Activated T-cell treated with anti-CD3 and anti-CD28 coated beads for 1 hour (primary cell): ENCODE measurements around the gene PPP1R14B.

Source experiments
- DNase-seq: peaks from one replicate; pipeline ENCODE4 v3.0.0-alpha.2; 2020; ENCODE audit warnings: low read depth

PPP1R14B gene, protein sequence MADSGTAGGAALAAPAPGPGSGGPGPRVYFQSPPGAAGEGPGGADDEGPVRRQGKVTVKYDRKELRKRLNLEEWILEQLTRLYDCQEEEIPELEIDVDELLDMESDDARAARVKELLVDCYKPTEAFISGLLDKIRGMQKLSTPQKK

GRCh38 chr11:64246871-64247728 is at the start of gene PPP1R14B:
Gene PPP1R14B (minus strand): TSS chr11:64246943. CDS start chr11:64246673, 270 bp downstream.
- peak; percentile 74 for DNase-seq

DNA sequence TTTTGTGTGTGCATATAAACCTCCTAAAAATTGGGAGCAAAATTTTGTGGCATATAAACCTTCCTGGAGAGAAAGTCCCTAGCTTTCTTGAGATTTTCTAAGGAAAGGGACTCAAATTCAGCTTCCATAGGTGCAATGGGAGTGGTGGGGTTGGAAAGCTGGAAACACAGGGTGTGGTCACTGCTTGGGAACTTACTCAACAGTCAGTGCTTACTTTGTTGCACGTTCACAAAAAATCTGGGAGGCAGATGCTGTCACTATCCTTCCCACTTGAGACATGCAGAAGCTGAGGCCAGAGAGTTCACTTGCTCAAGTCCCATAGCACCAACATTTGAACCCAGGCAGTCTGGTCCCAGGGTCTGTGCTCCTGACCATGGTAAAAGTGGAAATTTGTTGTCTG is 49.5 kb upstream of the PPP1R14B start:
- DNase-seq, result no peak

GRCh38 chr11:64295760-64296159 is 49.0 kb upstream of the PPP1R14B start:
- DNase-seq, result no peak

DNA sequence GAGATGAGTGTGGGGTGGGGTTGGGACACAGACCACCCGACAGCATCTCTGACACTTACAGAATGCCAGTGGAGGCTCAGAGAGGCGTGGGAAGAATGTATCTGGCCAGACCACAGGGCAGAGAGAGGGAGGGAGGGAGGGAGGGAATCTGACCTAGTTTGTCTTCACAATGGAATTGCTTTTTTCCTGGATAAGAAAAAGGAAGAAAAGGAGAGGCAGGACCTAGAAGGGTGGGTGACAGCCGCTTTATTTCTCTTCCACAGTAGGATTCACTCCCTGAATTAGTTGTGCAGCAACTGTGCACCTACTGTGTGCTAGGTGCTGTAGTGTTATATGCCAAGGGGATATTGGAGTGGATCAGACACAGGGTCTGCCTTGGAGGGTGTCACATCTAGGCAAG is 48.0 kb upstream of the PPP1R14B start:
- no peak for DNase-seq

- DNase-seq, result no peak
Measured at GRCh38 chr11:64292460-64293254, 45.9 kb upstream of the PPP1R14B start.

- DNase-seq, result no peak
Measured at GRCh38 chr11:64291752-64292459, 45.2 kb upstream of the PPP1R14B start.

GRCh38 chr11:64291262-64291751 is 44.6 kb upstream of the PPP1R14B start, which contains the start of gene KCNK4:
Gene KCNK4 (plus strand): TSS chr11:64291302. CDS start chr11:64293019, 1,717 bp downstream.
- DNase-seq, result no peak

DNA sequence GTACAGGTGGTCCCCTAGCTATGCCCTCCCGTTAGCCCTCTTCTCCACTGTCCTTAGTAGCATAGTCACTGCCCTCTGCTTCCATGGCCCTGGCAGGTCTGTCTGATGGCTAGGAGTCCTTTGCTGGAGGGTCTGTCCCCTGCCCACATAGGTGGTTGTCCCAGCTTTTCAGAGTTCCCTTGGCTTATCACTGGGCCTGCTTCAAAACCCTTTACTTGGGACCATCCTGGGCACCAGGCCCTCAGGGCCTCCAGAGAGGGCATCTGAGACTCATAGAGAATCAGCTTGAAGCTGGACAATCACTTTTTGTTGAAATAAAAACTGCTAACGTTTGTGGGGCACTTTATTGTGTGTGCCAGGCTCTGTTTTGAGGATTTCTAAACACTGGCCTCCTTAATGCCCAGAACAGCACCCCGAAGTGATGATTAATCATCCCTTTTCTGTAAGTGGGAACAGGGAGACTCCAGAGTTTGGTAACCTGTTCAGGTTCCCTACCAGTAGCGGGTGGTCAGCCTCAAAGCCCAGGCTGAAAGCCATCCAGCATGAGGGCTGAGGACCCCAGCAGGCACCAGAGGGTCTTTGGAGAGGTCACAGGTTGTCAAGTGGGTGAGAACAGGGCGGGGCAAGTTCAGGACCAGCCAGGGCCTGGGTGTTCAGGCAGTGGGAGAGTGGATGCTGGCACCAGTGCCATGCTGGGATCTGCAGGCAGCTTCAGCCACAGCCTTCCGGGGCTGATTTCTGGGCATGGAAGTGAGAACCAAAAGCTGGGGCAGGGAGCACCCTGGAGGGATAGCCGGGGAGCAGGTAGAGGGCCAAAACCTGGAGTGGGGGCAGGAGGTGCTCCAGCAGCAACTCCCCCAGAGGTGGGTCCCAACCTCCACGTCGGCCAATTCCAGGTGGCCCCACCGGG is 43.9 kb upstream of the PPP1R14B start:
- DNase-seq, result no peak

DNA sequence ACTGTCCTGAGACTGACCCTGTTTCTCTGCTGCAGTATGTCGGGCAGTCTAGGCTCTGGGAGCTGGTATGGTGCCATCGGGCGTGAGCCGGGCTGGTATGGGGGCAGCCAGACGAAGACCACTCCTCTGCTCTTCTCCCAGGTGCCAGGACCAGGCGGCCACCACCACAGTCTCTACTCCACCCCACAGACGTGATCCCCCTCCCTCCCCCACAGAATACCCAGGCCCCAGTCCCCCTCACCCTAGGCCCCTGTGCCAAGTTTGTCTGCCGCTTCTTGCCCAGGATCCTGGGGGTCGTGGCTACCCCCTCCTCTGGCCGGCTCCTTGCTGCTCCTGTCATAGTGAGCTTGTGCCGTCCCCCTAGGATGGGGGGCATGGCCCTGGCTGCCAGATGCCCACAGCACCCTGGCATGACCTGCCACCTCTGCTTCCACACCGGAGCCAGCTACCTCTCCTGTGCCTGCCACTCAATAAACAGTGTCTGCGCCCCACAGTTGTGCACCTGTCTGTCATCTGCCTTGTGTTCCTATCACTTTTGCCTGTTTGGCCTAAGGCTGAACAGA is 42.3 kb upstream of the PPP1R14B start:
- DNase-seq, result no peak

GRCh38 chr11:64288353-64288750 is 41.6 kb upstream of the PPP1R14B start:
- no peak for DNase-seq

DNA sequence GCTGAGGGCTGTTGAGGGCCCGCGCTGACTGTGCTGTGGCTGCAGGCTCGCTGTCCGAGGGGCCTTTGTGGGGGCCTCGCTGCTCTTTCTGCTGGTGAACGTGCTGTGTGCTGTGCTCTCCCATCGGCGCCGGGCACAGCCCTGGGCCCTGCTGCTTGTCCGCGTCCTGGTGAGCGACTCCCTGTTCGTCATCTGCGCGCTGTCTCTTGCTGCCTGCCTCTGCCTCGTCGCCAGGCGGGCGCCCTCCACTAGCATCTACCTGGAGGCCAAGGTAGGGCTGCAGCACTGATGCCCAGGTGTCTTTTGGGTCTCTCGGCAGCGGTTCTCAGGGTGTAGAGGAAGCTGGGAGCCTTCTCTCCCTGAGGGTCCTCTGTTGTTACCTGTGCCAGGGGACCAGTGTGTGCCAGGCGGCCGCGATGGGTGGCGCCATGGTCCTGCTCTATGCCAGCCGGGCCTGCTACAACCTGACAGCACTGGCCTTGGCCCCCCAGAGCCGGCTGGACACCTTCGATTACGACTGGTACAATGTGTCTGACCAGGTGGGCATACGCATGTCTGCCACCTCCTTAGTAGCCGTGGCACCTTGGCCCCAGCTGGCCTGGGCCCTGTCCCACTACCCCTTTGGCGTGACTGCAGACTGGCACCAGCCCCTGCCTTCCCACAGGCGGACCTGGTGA is 41.1 kb upstream of the PPP1R14B start:
- DNase-seq, result no peak

DNA sequence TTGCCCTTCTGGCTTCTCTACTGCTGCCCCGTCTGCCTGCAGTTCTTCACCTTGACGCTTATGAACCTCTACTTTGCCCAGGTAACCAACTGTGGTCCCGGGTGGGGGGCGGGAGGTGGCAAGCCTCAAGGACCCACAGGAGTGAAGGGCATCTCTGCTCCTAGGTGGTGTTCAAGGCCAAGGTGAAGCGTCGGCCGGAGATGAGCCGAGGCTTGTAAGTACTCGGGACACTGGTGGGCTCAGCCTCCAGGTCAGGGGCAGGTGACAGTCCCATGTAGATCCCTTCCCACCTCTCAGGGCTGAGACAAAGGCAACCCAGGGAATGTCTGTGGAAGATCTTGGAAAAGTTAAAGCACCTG is 40.0 kb upstream of the PPP1R14B start:
- DNase-seq, result no peak

DNA sequence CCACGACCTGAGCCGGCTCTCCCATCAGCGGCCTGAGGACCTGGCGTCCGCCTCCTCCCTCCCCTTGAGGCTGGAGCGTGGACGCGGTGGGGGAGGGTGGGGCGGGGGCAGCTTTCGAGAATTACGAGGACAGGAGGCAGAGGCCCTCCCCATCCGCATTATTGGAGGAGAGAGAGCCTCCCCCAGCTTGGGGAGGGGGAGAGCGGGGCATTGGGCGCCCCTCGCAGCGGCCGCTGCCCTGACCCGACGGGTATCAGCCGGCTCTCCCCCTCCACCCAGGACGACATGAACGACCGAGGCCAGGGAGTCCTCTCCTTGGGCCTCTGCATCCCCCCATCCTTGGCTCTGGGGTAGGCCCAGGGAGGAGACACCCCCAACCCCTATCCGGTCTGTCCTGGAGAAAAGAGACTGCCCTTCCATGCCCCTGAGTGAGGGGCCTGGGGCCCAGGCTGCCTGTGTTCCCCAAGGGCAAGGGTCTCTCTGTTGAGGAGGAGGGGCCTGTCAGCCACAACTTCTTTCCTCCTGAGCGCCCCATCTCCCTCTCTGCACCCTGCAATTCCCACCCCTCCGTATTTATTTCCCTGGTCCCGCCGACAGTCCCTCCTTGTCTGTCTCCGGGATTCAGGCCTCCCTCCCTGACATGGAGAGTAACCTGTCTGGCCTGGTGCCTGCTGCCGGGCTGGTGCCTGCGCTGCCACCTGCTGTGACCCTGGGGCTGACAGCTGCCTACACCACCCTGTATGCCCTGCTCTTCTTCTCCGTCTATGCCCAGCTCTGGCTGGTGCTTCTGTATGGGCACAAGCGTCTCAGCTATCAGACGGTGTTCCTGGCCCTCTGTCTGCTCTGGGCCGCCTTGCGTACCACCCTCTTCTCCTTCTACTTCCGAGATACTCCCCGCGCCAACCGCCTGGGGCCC is 39.4 kb upstream of the PPP1R14B start:
- DNase-seq, result no peak

DNA sequence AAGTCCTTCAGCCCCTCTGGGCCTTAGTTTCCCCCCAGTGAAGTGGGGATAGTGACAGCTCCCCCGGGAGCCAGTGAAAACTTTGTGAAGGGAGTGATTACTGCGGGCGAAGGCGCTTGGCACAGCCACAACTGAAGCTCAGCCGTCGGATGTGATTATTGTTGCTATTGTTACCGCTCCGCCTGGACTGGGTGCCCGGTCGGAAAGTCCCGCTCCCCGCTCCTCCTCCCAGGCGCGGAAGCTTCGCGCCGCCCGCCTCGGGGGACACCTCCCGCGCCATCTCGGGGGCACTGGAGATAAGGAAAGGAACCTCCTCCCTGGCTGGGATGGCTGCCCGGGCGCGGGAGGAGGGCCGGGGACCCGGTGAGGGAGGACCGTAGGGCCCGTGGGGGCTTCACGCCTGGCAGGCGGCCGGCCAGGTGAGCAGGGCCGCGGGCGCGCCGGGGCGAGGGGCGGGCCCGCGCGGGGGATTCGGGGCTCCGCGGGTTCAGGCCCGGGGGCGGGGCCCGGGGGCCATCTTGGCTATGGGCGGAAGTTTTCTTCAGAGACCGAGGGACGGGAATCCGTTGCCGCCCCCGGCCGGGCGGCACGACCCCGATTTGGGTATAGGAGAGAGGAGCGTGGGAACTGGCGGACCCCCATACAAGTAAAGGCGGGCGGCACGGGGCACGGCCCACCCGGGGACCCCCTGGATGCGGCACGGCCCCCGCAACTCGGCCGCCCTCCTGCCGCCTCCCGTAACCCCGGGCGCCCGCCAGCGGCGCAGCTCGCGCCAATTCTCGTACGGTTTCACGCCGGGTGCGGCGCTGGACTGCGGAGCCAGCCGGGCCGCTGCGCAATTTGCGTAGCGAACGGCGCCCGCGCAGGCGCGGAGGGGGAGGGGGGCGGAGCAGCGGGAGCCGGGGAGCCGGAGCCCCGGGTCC is 38.5 kb upstream of the PPP1R14B start, which contains the start of gene GPR137:
Gene GPR137 (plus strand): TSS at position 887 of the 923 bp plus-strand sequence. CDS start 677 bp downstream, outside the sequence.
- DNase-seq, result peak; percentile 89

GRCh38 chr11:64284048-64284961 is 37.6 kb upstream of the PPP1R14B start, which contains the start of gene BAD:
Gene BAD (minus strand): TSS chr11:64284665. CDS start chr11:64284368, 297 bp downstream.
- DNase-seq, result peak; percentile 86

DNA sequence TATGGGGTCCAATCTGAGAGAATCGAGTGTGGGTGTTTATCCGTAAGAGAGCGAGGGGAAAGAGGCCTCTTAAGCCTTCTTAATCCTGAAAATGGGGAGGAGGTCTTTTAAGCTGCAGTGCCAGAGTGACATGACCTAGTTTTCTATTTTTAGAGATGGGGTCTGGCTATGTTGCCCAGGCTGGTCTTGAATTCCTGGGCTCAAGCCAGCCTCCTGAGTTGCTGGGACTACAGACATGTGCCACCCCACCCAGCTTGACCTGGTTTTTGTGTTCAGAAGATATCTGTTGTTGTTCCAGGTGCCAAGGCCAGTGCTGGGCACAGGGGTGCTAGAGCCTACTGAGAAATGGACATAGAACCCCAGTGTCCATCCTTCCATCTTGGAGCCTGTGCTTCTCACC is 36.3 kb upstream of the PPP1R14B start:
- DNase-seq, result no peak
